CD14-positive monocyte (primary cell): ENCODE results near the gene TSPAN3. TPM values are rescaled to one million over a fixed set of nuclear protein-coding genes. Genes with fewer than 3 reads are reported as not detected.
A peak's percentile ranks its signal among the peaks of the same experiment; 100 is the strongest.

ENCODE experiments used
- DNase-seq, 3 donors: peaks; one replicate each; pipeline ENCODE4 v3.0.0-alpha.2; 2011 to 2022
- H2AFZ ChIP-seq: 2 replicates; pipeline ENCODE4 v1.6.0; 2012; ENCODE audit warnings: mild to moderate bottlenecking, low read depth, low read length, inconsistent platforms; ENCODE audit not compliant: insufficient read depth, poor library complexity, severe bottlenecking
- H3K27ac ChIP-seq, 2 donors: 1 replicate in 1 of 2; 2 replicates in 1 of 2; pipeline ENCODE4 v1.5.1; 2012 to 2013; ENCODE audit warnings: low read length in 2 of 2, control low read depth in 1 of 2, inconsistent platforms in 1 of 2, low read depth in 1 of 2, mild to moderate bottlenecking in 1 of 2
- H3K27me3 ChIP-seq, 2 donors: one replicate each; pipeline versions ENCODE4 v1.6.0 to v1.6.1; 2011 to 2013; ENCODE audit warnings: low read length in 2 of 2; ENCODE audit not compliant: control insufficient read depth in 2 of 2, insufficient read depth in 2 of 2
- H3K36me3 ChIP-seq, 2 donors: replicated peaks in 1 of 2; 1 replicate in 1 of 2; 2 replicates in 1 of 2; pipeline versions ENCODE4 v1.5.1 to v1.6.1; 2012 to 2013; ENCODE audit warnings: low read length in 2 of 2, control low read depth in 1 of 2, inconsistent platforms in 1 of 2, mild to moderate bottlenecking in 1 of 2; ENCODE audit not compliant: insufficient read depth in 2 of 2, control insufficient read depth in 1 of 2
- H3K4me1 ChIP-seq, 2 donors: 1 replicate in 1 of 2; 2 replicates in 1 of 2; pipeline versions ENCODE4 v1.5.1 to v1.6.1; 2012 to 2013; ENCODE audit warnings: low read length in 2 of 2, control low read depth in 1 of 2, inconsistent platforms in 1 of 2, mild to moderate bottlenecking in 1 of 2, moderate library complexity in 1 of 2; ENCODE audit not compliant: insufficient read depth in 2 of 2, control insufficient read depth in 1 of 2
- H3K4me2 ChIP-seq: replicated peaks from 2 replicates; pipeline ENCODE3; 2012; ENCODE audit warnings: low read length, moderate library complexity, mild to moderate bottlenecking; ENCODE audit not compliant: poor library complexity, severe bottlenecking; ENCODE audit errors: extremely low read depth
- H3K4me3 ChIP-seq, 3 experiments: fragments of 200-600 bp in 1 of 3; sonication (generic) in 1 of 3; replicated peaks in 1 of 3; 1 replicate in 2 of 3; 2 replicates in 1 of 3; pipeline ENCODE4 v1.5.1; 2011 to 2013; ENCODE audit warnings: low read length in 3 of 3, mild to moderate bottlenecking in 3 of 3, control low read depth in 2 of 3, low read depth in 2 of 3, inconsistent platforms in 1 of 3, moderate library complexity in 1 of 3
- H3K79me2 ChIP-seq: 2 replicates; pipeline ENCODE4 v1.6.0; 2012; ENCODE audit warnings: mild to moderate bottlenecking, control low read depth, inconsistent platforms, low read length, moderate library complexity; ENCODE audit not compliant: insufficient read depth
- H3K9ac ChIP-seq: 2 replicates; pipeline ENCODE4 v1.6.0; 2017; ENCODE audit warnings: low read length, mild to moderate bottlenecking; ENCODE audit not compliant: insufficient read depth, poor library complexity, severe bottlenecking
- H3K9me3 ChIP-seq, 2 donors: replicated peaks in 1 of 2; 1 replicate in 1 of 2; 2 replicates in 1 of 2; pipeline versions ENCODE4 v1.5.1 to v1.6.1; 2012 to 2013; ENCODE audit warnings: low read length in 2 of 2, control low read depth in 1 of 2; ENCODE audit not compliant: control insufficient read depth in 1 of 2, insufficient read depth in 1 of 2
- H4K20me1 ChIP-seq: 2 replicates; pipeline ENCODE4 v1.6.0; 2012; ENCODE audit warnings: mild to moderate bottlenecking, low read length, control low read depth, moderate library complexity; ENCODE audit not compliant: insufficient read depth
- H3K27ac Mint-ChIP-seq, 7 donors: one replicate each; pipeline ENCODE4 v1.8.0; 2020; ENCODE audit warnings: mild to moderate bottlenecking in 7 of 7, mixed read lengths in 7 of 7, moderate library complexity in 6 of 7, inconsistent platforms in 2 of 7
- H3K27me3 Mint-ChIP-seq, 3 donors: one replicate each; pipeline ENCODE4 v1.8.0; 2021 to 2022; ENCODE audit warnings: low read depth in 3 of 3, mild to moderate bottlenecking in 3 of 3, mixed read lengths in 3 of 3, moderate library complexity in 3 of 3, inconsistent platforms in 1 of 3
- H3K36me3 Mint-ChIP-seq, 2 donors: one replicate each; pipeline ENCODE4 v1.8.0; 2020; ENCODE audit warnings: mixed read lengths in 2 of 2, inconsistent platforms in 1 of 2, mild to moderate bottlenecking in 1 of 2
- H3K4me1 Mint-ChIP-seq: one replicate; pipeline ENCODE4 v1.8.0; 2020; ENCODE audit warnings: mild to moderate bottlenecking, mixed read lengths
- H3K4me3 Mint-ChIP-seq, 2 donors: one replicate each; pipeline ENCODE4 v1.8.0; 2020; ENCODE audit warnings: mild to moderate bottlenecking in 2 of 2, mixed read lengths in 2 of 2, moderate library complexity in 1 of 2
- H3K9me3 Mint-ChIP-seq, 7 donors: one replicate each; pipeline ENCODE4 v1.8.0; 2020 to 2022; ENCODE audit warnings: mixed read lengths in 7 of 7, mild to moderate bottlenecking in 6 of 7, moderate library complexity in 6 of 7, inconsistent platforms in 2 of 7
- WGBS: methylation state at CpG from one replicate; pipeline ENCODE4 v1.1.5; 2013; ENCODE audit warnings: missing lambda C conversion rate; ENCODE audit not compliant: insufficient coverage; 5-methylcytosine and 5-hydroxymethylcytosine counted together
- intact Hi-C, 2 donors: fragments of 100-400 bp; cut with micrococcal nuclease; formaldehyde crosslinking; loops; one replicate each; pipeline versions ENCODE4 v1.15.0 to v1.15.1; 2023
- polyA plus RNA-seq, 3 donors: library from polyadenylated mRNA; depleted of rRNA in 1 of 3; unstranded in 2 of 3; stranded (reverse) in 1 of 3; fragments of 300-500 nt in 2 of 3; fragments of >200 nt in 1 of 3; fragmentation: Illumina TruSeq in 2 of 3; gene quantifications; 1 replicate in 2 of 3; 2 replicates in 1 of 3; pipeline ENCODE4 v1.2.3, GENCODE V29; 2012 to 2021
- TF ChIP-seq, protein P1 (sequence below): fragments of 200-600 bp; IDR thresholded peaks from one replicate; pipeline ENCODE4 v1.8.0; 2022; ENCODE audit warnings: antibody characterized with exemption, mild to moderate bottlenecking

Gene TSPAN3
- polyA plus RNA-seq, 3 donors: 26.0 to 68.0 (median 53.2) TPM

DNA sequence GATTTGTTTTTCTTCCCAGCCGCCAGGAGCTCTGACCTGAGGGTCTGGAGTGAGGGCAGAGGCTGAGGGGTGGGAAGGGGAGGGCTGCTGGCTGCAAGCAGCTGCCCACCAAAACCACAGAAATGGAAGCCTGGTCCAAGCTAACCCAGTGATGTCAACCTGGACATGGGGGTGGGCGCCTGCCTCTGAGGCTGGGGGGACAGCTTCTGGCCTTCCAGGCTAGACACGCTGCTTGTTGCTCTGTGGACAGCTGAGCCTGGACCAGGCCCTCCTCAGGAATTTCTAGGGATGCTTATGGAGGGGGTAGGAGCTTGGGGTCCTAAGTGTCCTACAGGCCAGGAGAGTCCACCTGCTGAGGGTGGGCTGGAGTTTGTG lies 54.6 kb downstream of the TSPAN3 start:
- 100% methylated on average over 2 of the region's 3 CpGs for WGBS
- Histone ChIP-seq H3K36me3 (peaks cover 49 to 53% of the 10 kb centered on the region in 2 donors), H3K79me2 (peaks cover 100% of the 10 kb centered on the region), H2AFZ (no peak overlapping the region), H3K4me1 (peaks cover 84 to 90% of the 10 kb centered on the region in 2 donors), H3K4me3 (no peak overlapping the region), H3K4me2 (no peak overlapping the region), H3K27me3 (no peaks in the 10 kb centered on the region), H3K9ac (no peak overlapping the region), H3K27ac (peak overlapping the region in 1 of 2 donors; percentile 83), H3K9me3 (no peaks in the 10 kb centered on the region), H4K20me1 (peaks cover 100% of the 10 kb centered on the region)
- H3K4me3 Mint-ChIP-seq: no peak overlapping the region
- TF ChIP-seq, protein P1, sequence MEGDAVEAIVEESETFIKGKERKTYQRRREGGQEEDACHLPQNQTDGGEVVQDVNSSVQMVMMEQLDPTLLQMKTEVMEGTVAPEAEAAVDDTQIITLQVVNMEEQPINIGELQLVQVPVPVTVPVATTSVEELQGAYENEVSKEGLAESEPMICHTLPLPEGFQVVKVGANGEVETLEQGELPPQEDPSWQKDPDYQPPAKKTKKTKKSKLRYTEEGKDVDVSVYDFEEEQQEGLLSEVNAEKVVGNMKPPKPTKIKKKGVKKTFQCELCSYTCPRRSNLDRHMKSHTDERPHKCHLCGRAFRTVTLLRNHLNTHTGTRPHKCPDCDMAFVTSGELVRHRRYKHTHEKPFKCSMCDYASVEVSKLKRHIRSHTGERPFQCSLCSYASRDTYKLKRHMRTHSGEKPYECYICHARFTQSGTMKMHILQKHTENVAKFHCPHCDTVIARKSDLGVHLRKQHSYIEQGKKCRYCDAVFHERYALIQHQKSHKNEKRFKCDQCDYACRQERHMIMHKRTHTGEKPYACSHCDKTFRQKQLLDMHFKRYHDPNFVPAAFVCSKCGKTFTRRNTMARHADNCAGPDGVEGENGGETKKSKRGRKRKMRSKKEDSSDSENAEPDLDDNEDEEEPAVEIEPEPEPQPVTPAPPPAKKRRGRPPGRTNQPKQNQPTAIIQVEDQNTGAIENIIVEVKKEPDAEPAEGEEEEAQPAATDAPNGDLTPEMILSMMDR: no peak
- intact Hi-C loops: no loop called here
- peak overlapping the region in 5 of 7 donors; percentile 31 to 94 (median 86) for H3K27ac Mint-ChIP-seq
- peaks cover 93% of the 10 kb centered on the region for H3K4me1 Mint-ChIP-seq
- no peaks in the 10 kb centered on the region for H3K9me3 Mint-ChIP-seq
- no peaks in the 10 kb centered on the region for H3K27me3 Mint-ChIP-seq
- DNase-seq: no peak
- H3K36me3 Mint-ChIP-seq: peaks cover 46 to 78% of the 10 kb centered on the region in 2 donors

DNA sequence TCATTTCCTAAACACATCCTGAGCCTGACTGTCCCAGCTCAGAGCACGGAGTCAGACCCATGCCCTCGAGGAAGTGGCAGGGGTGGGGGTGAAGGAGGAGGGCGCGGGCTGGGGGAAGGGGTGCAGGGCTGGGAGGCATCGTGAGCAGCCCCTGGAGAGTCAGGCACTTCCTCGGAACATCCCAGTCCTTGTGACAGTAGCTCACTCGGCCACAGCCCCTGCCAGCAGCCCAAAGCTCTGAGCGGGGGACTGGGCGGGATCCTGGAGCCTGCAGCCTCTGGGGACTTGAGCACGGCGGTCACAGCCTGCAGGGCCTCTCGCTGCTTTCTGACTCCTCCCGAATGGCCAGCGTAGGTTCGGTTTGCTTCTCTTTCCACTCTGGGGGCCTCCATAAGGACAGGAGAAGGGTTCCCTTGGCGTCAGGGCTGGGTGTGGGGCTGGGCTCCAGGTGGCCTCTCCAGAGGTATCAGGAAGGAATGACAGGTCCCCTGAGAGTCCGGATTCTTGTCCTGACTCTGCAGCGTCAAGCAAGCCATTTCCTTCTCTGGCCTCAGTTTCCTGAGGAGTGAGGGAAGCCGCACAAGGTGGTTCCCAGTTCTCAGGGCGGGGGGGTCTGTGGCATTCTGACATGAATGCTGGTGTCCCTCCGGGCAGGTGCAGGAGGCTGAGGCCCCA lies 55.1 kb downstream of the TSPAN3 start:
- Histone ChIP-seq H3K79me2 (peaks cover 100% of the 10 kb centered on the region), H2AFZ (no peak overlapping the region), H3K36me3 (peaks cover 50 to 53% of the 10 kb centered on the region in 2 donors), H3K27ac (peak overlapping the region in 1 of 2 donors; percentile 83), H3K4me2 (no peak overlapping the region), H4K20me1 (peaks cover 100% of the 10 kb centered on the region), H3K27me3 (no peaks in the 10 kb centered on the region), H3K9me3 (no peaks in the 10 kb centered on the region), H3K9ac (peak overlapping the region; percentile 32), H3K4me3 (no peak overlapping the region), H3K4me1 (peaks cover 87 to 90% of the 10 kb centered on the region in 2 donors)
- TF ChIP-seq, protein P1: no peak
- intact Hi-C loops: no loop called here
- 56% methylated on average over 17 of the region's 21 CpGs for WGBS
- H3K4me3 Mint-ChIP-seq: no peak overlapping the region
- DNase-seq: no peak
- H3K36me3 Mint-ChIP-seq: peaks cover 44 to 76% of the 10 kb centered on the region in 2 donors
- H3K9me3 Mint-ChIP-seq: no peaks in the 10 kb centered on the region
- peak overlapping the region in 6 of 7 donors; percentile 46 to 94 (median 86) for H3K27ac Mint-ChIP-seq
- no peaks in the 10 kb centered on the region for H3K27me3 Mint-ChIP-seq
- H3K4me1 Mint-ChIP-seq: peaks cover 94% of the 10 kb centered on the region
